AG04450 (cell line): Measurements from ENCODE around the gene MEGF11. TPM values are rescaled to one million over a fixed set of nuclear protein-coding genes. Genes with fewer than 3 reads are reported as not detected.

Source experiments
- CTCF ChIA-PET: fragments of 300-600, 350-600 bp; formaldehyde crosslinking; extraction: SDS; loops from one replicate; lab custom pipeline; 2022; ENCODE audit warnings: antibody characterized with exemption, inconsistent platforms; lab: Charles Lee
- POLR2A ChIA-PET: fragments of 350-600 bp; formaldehyde crosslinking; extraction: SDS; loops from one replicate; lab custom pipeline; 2021; ENCODE audit warnings: antibody characterized with exemption, inconsistent platforms; lab: Yijun Ruan, JAX
- DNase-seq: peaks from one replicate; pipeline ENCODE4 v3.0.0-alpha.2; 2011; ENCODE audit warnings: low read depth, low spot score
- H3K27ac ChIP-seq: one replicate; pipeline ENCODE4 v1.5.1; 2012; ENCODE audit warnings: low read depth, low read length, control low read depth
- H3K27me3 ChIP-seq: one replicate; pipeline ENCODE4 v1.6.0; 2012; ENCODE audit warnings: low read length; ENCODE audit not compliant: control insufficient read depth, insufficient read depth
- H3K4me3 ChIP-seq: 2 replicates; pipeline ENCODE4 v1.5.1; 2011; ENCODE audit warnings: mild to moderate bottlenecking, low read depth, low read length, control low read depth
- H3K9me3 ChIP-seq: 2 replicates; pipeline ENCODE4 v1.5.1; 2012; ENCODE audit warnings: low read length; ENCODE audit not compliant: control insufficient read depth, insufficient read depth
- polyA plus RNA-seq: library from polyadenylated mRNA; depleted of rRNA; stranded (reverse); fragments of >200 nt; gene quantifications from 2 replicates; pipeline ENCODE4 v1.2.3, GENCODE V29; 2011
- TF ChIP-seq, protein P1 (sequence below): IDR thresholded peaks from 2 replicates; pipeline ENCODE4 v1.5.1; 2011; ENCODE audit warnings: low read depth, low read length, control low read depth, inconsistent platforms

The MEGF11 gene
- polyA plus RNA-seq, 1 experiment, result not detected

DNA sequence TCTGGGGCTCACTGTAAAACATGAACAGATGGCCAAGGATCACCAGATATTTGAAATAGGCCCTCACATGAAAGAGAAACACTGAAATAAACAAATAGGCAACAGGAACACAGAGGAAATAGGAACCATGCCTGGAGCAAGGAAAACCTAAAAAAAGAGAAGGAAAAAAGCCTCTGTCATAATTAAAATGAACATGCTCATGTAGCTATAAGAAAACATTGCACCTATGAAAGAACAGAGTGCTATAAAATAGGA is 281.9 kb downstream of the MEGF11 start:
- no peak overlapping the region for H3K27ac ChIP-seq
- H3K9me3 ChIP-seq, result no peaks in the 10 kb centered on the region
- POLR2A ChIA-PET, result no interaction called here
- TF ChIP-seq, protein P1, sequence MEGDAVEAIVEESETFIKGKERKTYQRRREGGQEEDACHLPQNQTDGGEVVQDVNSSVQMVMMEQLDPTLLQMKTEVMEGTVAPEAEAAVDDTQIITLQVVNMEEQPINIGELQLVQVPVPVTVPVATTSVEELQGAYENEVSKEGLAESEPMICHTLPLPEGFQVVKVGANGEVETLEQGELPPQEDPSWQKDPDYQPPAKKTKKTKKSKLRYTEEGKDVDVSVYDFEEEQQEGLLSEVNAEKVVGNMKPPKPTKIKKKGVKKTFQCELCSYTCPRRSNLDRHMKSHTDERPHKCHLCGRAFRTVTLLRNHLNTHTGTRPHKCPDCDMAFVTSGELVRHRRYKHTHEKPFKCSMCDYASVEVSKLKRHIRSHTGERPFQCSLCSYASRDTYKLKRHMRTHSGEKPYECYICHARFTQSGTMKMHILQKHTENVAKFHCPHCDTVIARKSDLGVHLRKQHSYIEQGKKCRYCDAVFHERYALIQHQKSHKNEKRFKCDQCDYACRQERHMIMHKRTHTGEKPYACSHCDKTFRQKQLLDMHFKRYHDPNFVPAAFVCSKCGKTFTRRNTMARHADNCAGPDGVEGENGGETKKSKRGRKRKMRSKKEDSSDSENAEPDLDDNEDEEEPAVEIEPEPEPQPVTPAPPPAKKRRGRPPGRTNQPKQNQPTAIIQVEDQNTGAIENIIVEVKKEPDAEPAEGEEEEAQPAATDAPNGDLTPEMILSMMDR, result no peak
- H3K27me3 ChIP-seq, result peaks cover 38% of the 10 kb centered on the region
- H3K4me3 ChIP-seq, result no peak overlapping the region
- DNase-seq, result no peak
- CTCF ChIA-PET, result no interaction called here

DNA sequence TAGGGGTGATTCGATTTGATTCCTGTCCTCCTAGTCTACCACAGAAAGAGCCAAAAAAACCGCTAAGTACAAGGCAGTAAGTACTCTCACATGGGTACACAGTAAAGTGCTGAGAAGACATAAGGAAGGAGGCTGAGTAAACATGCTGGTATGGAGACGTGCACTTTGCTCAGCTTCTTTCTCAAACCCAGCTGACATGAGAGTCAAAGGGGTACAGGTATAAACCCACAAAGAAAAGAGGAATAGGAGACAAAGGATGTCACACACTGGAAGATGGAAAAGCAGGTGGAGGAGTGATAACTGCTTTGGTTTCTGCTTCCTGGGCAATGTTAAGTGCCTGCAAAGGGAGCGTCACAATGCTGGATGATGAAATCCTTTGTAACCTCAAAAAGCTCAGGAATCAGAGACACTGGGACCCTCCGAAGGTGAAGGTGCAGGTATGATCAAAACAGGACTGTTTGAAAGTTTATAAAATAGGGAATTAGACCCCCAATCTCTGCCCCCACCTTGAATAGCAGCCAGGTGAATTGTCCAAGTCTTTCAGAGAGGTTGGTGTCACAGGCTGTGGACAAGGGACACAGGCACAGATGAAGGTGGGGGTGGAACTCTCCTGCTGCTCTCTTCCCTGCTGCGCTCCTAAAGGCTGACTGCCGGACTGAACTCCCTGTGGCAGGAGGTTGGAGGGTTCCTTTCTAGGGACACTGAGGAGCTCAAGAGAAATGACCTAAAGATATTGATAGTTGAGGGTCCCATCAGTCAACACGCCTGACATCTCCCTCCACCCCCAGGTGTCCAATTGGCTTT is 282.4 kb downstream of the MEGF11 start:
- no peak overlapping the region for H3K4me3 ChIP-seq
- no peaks in the 10 kb centered on the region for H3K9me3 ChIP-seq
- POLR2A ChIA-PET, result no interaction called here
- no peak for DNase-seq
- no peak overlapping the region for H3K27ac ChIP-seq
- TF ChIP-seq, protein P1, result no peak
- CTCF ChIA-PET, result no interaction called here
- H3K27me3 ChIP-seq, result peaks cover 39% of the 10 kb centered on the region

DNA sequence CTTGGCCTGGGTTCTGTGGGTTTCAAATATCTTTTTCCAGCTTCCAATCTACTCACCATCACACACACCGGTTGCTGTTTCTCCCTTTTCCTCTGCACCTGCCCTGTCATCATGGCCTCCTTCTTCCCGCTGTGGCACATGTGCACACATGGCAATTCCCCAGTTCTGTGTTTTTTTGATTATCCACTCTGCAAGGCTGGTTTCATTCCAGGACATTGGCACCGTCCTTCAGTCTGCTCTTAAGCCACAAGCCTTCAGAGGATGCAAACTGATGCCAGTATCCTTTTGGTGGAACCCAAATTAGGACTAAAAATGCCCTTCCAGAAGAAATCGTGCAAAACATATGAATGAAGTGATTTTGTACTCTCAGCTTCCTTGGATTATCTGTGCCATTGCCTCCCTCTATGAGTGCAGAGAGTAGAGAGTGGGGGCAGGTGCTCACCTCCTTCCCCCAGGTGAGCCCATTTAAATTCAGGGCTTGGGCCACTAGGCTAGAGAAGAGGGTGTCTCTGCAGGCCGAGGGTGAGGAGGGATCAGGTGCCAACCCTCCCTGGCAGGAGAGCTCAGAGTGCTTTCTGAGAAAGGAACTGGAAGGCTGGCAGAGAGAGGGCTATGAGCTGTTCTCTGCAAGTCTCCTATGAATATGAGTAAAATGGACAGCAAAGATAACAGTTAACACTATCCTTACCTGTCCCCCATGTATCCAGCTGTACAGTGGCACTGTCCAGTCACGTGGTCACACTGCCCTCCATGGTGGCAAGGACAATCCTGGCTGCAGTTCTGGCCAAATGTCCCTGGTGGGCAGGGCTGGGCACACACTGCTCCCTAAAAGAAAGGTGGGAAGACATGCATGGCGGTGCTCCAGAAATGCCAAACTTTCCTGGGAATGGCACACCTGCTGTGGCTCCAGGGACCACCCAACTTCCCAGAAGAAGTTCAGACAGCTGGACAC is 283.4 kb downstream of the MEGF11 start:
- H3K4me3 ChIP-seq, result no peak overlapping the region
- H3K27me3 ChIP-seq, result peaks cover 40% of the 10 kb centered on the region
- no peak for DNase-seq
- ChIA-PET POLR2A (no interaction called here), CTCF (interaction anchor here (0.6 kb wide), 1 partner anchor 25 kb away, joined by 7 read pairs; no protein-coding TSS in a partner anchor)
- TF ChIP-seq, protein P1, result no peak
- no peaks in the 10 kb centered on the region for H3K9me3 ChIP-seq
- H3K27ac ChIP-seq, result no peak overlapping the region

DNA sequence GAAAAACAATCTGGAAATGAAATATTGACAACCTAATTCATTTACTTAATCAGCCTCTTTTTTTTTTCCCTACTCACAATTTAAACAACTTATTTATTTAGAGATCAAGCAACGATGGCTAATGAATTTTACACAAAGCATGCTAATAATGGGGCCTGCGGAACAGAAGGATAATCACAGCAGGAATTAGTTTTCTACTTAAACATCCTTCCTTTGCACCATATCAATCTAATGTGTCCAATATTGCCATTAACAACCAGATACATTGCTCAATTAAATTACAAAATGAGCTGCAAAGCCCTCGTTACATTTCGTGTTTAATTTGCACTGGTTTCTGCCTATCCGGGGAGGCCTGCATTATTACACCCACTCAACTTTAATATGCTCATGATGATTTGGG is 285.0 kb downstream of the MEGF11 start:
- Histone ChIP-seq H3K9me3 (no peaks in the 10 kb centered on the region), H3K4me3 (no peak overlapping the region), H3K27me3 (peaks cover 40% of the 10 kb centered on the region), H3K27ac (no peak overlapping the region)
- ChIA-PET POLR2A (no interaction called here), CTCF (no interaction called here)
- TF ChIP-seq, protein P1, result no peak
- no peak for DNase-seq
